KOPT-K1 (cell line): Measurements from ENCODE around the gene TPM3.
A peak's percentile ranks its signal among the peaks of the same experiment; 100 is the strongest.
"Not testable (repeated sequence)": the region's sequence is repeated elsewhere in the genome, so short reads cannot be mapped to it uniquely, and the experiment has no call there.

Experiments used
- H3K27ac ChIP-seq: fragments of 200-600 bp; sonication (generic); 2 replicates; pipeline ENCODE4 v1.5.1; 2016; ENCODE audit warnings: antibody characterized with exemption, mild to moderate bottlenecking, low read depth, low read length; ENCODE audit not compliant: poor library complexity, severe bottlenecking
- H3K36me3 ChIP-seq: fragments of 200-600 bp; sonication (generic); 2 replicates; pipeline ENCODE4 v1.5.1; 2017; ENCODE audit warnings: antibody characterized with exemption, mild to moderate bottlenecking, low read length, moderate library complexity; ENCODE audit not compliant: insufficient read depth
- H3K9me3 ChIP-seq: fragments of 200-600 bp; sonication (generic); 2 replicates; pipeline ENCODE4 v1.5.1; 2017; ENCODE audit warnings: antibody characterized with exemption, low read length, mild to moderate bottlenecking; ENCODE audit not compliant: insufficient read depth, poor library complexity, severe bottlenecking

The TPM3 gene

DNA sequence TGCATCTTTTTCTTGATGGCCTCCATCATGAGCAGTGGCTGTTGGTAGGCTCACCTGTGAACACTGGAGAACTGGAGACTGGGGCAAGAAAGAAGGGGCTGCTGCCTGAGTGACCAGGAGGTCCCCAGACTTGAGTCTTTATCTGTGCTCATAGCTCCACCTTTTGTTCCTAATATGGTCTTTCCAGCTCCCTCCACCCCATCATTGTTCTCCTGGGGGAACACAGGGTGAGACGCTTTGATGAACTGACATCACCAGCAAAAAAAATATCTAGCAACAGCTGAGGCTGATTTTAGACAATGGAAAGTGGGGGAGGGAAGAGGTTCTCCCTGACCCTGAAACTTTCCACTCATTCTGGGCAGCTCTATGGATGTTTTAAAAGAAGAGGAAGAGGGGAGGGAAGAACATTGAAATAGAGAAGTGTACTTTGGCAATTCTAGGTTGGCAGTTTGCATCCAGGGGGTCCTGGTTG is at the start of gene TPM3:
TPM3 (minus strand) TSS at position 111 of the 472 bp plus-strand sequence; CDS start at position 29, 82 bp downstream.
- no peak within 1 kb of the TSS for H3K27ac ChIP-seq
- no peaks in the 10 kb centered on the region for H3K9me3 ChIP-seq
- H3K36me3 ChIP-seq, result no peaks in the 10 kb centered on the region

DNA sequence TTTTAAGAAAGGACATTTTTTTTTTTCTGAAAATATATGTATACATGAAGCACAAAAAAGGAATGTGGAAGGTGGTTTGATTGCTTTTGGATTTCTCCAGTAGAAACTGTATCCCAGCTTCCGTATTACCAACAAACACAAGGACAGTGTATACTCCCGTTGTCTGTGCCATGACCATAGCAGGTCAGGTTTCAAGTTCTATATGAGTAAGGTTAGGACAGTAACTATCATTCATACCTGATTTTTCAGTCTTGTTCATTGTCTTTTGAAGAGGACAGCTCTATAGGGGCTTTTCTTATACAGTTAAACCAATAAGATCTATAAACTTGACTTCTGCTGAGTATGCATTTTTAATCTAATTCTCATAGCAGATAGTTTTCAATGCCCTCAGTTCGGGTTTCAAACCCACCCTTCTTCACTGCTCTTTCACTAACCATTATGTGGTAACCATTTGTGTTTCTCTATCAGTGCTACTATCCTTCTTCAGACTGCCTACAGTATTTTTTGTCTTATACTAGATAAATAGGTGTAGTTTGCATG is 48.5 kb upstream of the TPM3 start:
- no peak overlapping the region for H3K27ac ChIP-seq
- H3K36me3 ChIP-seq, result peaks cover 100% of the 10 kb centered on the region
- H3K9me3 ChIP-seq, result no peaks in the 10 kb centered on the region

DNA sequence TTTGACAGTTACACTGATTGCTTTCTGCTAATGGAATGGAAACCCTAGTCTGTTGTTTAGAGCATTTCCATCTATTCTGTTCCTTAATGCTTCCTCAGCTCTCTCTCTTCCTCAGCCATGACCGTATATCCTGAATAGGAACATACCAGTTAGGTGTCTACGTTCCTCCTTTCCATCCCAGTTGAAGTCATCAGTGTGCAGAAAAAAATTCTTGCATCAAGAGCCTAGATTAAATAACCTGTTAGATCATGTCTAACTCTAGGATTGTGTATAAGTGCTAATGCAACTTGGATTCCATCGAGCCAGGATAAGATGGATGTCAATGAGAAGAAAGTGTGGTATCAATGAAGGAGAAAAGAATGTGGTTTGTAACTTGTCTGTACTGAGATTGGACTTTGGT is 47.6 kb upstream of the TPM3 start:
- H3K36me3 ChIP-seq, result peaks cover 100% of the 10 kb centered on the region
- no peak overlapping the region for H3K27ac ChIP-seq

DNA sequence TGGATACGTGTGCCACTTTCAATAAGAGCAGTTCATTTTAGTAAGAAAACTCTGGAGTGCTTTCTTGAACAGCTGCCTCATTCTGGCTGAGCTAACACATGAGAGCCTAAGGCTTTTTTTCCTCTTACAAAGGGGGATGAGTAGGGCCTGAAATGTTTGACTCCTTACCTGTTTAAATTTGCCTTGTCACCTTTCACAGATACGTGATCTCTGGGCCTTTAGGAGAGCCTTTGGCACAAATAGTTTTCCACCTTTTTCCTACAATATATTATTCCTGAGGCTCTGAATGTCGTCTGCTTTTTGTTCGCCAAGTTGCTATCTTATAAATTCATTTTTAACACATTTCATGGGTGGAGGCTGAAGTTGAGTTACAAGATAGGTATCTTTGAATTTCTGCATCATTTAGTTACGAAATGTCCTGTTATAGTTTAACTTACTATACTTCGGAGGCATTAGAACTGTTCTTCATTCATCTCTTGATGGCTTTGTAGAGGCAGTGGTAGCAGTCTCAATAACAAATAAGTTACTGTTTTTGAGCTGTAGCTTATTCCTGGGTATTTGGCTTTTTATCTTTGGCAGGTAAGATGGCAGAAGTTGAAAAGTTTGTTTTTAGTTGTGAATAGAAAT is 46.1 kb upstream of the TPM3 start:
- Histone ChIP-seq H3K27ac (no peak overlapping the region), H3K36me3 (peaks cover 99% of the 10 kb centered on the region), H3K9me3 (no peaks in the 10 kb centered on the region)

More for the DNA sequence above, 47.6 kb upstream of the TPM3 start:
- no peaks in the 10 kb centered on the region for H3K9me3 ChIP-seq

DNA sequence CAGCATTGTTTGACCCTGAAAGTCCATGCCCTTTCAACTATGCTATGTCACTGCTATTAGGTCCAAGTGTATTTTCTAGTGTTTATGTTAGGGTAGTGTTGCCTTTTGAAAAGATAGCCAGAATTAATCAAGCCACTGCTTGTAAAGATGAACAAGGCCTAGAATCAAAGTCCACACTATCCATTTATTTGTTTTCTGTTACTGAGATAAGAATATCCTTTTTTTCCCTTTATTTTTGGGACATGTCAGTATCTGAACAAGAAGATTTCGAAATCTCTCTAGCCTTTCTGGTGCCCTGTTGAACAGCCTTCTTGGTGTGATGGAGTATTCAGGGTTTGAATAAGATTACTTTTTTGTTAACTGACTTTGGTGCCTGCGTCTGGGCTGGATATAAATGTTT is 45.5 kb upstream of the TPM3 start:
- peaks cover 99% of the 10 kb centered on the region for H3K36me3 ChIP-seq
- no peaks in the 10 kb centered on the region for H3K9me3 ChIP-seq
- no peak overlapping the region for H3K27ac ChIP-seq

DNA sequence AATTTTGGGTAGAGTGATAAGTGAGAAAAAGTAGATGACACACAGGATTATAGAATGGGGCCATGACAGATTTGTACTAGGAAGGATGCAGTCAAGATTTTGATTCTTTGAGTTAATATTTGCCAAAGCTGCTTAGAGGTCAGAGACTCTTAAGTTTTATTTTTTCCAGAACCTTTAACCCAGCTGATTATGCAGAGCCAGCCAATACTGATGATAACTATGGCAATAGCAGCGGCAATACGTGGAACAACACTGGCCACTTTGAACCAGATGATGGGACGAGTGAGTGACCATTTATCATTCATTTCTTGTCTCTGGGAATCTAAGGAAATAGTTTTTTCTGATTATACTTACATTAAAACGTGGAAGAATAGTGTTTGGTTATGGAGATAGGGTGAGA is 45.0 kb upstream of the TPM3 start:
- no peak overlapping the region for H3K27ac ChIP-seq
- H3K9me3 ChIP-seq, result no peaks in the 10 kb centered on the region
- peaks cover 99% of the 10 kb centered on the region for H3K36me3 ChIP-seq

DNA sequence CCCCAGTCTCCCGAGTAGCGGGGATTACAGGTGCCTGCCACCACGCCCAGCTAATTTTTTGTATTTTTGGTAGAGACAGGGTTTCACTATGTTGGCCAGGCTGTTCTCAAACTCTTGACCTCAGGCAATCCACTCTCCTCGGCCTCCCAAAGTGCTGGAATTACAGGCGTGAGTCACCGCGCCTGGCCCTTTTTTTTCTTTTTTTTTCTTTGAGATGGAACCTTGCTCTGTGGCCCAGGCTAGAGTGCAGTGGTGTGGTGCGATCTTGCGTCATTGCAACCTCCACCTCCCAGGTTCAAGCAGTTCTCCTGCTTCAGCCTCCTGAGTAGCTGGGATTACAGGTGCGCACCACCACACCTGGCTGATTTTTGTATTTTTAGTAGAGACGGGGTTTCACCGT is 41.2 kb upstream of the TPM3 start:
- H3K36me3 ChIP-seq, result peaks cover 99% of the 10 kb centered on the region
- H3K27ac ChIP-seq, H3K9me3 ChIP-seq: not testable (repeated sequence)

DNA sequence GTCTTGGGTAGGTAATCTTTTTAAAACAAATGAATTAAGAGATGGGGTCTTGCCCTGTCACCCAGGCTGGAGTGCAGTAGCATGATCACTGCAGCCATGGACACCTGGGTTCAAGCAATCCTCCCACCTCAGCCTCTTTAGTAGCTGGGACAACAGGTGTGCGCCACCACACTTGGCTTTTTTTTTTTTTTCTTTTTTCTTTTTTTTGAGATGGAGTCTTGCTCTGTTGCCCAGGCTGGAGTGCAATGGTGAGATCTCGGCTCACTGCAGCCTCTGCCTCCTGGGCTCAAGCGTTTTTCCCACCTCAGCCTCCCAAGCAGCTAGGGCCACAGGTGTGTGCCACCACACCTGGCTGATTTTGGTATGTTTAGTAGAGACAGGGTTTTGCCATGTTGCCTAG is 39.2 kb upstream of the TPM3 start:
- H3K27ac ChIP-seq, H3K9me3 ChIP-seq: not testable (repeated sequence)
- H3K36me3 ChIP-seq, result peaks cover 99% of the 10 kb centered on the region

DNA sequence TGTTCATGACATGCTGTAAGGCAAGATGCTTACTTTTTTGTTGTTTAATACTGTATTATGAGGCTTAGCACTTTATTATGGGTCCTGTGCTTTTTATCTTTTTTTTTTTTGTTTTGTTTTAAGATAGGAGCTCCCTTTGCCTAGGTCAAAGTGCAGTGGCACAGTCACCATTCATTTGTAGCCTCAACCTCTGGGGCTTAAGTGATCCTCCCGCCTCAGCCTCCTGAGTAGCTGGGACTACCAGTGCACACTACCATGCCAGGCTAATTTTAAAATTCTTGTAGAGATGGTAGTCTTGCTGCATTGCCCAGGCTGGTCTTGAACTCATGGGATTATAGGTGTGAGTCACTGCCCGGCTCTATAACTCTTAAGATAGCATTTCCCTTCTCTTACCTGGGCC is 33.5 kb upstream of the TPM3 start:
- H3K9me3 ChIP-seq, result no peaks in the 10 kb centered on the region
- H3K27ac ChIP-seq, result no peak overlapping the region
- H3K36me3 ChIP-seq, result peaks cover 72% of the 10 kb centered on the region

DNA sequence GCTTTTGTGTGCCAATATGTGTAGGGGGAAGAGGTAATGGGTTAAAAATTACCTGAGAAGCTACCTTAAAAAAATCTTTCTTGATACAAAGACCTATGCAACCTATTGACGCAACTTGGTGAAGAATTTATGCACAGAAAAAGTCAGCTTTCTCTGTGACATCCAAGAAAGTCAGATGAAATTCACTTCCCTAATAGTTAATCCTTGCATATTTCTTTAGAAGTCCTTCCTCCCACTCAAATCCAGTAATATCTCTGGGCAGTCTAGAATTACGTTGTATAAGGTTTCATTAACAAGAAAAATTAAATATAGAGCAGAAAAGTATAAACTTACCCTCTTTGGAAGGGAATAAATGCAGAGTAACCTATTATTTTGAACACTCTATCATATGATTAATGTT is 31.7 kb upstream of the TPM3 start:
- Histone ChIP-seq H3K36me3 (peaks cover 59% of the 10 kb centered on the region), H3K27ac (no peak overlapping the region), H3K9me3 (no peaks in the 10 kb centered on the region)

DNA sequence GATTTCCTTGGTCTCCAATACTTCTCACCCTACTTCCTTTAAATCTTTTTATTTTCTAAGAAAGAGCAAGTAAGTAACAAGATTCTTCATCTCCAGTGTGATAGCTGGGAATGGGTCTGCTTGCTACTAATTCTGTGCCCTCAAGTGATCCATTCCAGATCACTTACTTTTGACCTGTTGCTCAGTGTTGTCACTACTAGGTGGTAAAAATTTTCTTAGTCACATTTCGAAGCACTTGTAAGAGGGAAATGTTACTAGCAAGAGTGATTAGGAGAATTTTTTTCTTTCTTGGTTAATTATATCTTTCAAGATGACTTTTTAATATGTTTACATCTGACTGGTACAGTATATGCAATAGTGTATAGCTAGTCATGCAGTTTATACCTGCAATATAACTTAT is 31.0 kb upstream of the TPM3 start:
- Histone ChIP-seq H3K9me3 (no peaks in the 10 kb centered on the region), H3K36me3 (peaks cover 59% of the 10 kb centered on the region), H3K27ac (no peak overlapping the region)

DNA sequence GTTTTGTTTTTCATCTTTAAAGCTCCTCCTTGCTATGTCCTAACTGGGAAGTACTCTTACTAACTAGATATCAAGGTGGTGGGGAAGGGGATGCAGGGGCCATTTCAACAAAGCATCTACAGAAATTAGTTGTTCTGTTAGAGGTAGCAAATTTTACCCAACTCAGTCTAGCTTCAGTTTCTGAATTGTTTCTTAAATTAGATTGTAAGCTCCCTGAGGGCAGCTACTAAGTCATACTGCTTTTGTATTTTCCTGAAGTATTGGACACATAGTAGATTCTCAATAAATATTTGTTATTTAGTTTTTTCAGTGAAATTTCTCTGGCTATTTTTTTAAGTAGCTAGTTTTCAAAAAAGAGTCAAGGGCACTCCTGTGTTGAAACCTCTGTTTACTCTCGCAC is 30.6 kb upstream of the TPM3 start:
- Histone ChIP-seq H3K36me3 (peaks cover 59% of the 10 kb centered on the region), H3K27ac (peak overlapping the region; percentile 94), H3K9me3 (no peaks in the 10 kb centered on the region)

DNA sequence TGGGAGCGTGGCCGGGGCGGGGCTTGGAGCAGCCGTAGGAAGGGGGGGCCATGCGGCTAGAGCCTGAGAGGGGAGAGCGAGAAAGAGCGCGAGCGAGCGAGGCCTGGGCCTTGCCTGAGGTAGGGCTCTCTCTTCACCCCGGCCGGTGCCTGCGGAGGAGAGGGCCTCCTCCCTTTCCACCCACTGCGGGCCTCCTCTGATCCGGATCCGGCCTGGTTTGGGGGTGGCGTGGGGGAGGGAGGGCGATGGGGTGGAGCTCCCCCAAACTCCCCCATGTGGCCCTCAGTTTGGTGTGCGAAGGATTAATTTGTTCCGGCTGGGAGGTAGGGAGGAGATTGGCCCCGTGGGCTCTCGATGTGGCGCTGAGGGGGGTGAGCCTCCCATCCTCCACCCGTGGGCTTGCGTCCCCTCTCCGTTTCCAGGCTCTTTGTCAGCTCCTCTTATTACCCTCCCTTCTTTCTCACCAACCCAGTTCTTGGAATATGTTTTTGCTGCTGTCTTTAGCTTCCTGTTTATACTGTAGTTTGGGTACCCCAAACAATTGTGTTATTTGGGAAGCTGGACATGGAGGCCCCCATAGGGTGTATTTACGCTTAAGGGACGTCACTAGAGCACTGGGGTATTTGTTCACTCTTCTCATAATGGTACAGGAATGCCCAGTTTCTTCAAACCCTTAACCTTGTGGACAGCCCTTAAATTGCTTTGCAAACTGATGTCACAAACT is 29.5 kb upstream of the TPM3 start:
- Histone ChIP-seq H3K36me3 (peaks cover 55% of the 10 kb centered on the region), H3K27ac (peak overlapping the region; percentile 94), H3K9me3 (no peaks in the 10 kb centered on the region)

DNA sequence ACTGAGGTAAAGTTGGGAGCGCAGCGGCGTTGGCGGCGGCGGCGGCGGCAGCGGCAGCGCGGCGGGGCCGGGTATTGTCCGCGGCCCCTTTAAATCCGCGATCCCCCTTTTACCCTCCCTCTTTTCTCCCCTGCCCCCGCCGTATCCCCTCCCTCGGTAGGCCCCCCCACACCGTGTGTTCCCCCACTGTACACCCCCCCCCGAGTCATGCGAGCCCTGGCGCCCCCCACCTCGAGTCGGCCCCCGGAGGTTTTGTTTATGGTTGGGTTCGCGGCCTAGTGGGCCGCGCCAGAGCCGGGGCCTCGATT is 29.0 kb upstream of the TPM3 start:
- peaks cover 49% of the 10 kb centered on the region for H3K36me3 ChIP-seq
- peak overlapping the region; percentile 94 for H3K27ac ChIP-seq
- no peaks in the 10 kb centered on the region for H3K9me3 ChIP-seq

DNA sequence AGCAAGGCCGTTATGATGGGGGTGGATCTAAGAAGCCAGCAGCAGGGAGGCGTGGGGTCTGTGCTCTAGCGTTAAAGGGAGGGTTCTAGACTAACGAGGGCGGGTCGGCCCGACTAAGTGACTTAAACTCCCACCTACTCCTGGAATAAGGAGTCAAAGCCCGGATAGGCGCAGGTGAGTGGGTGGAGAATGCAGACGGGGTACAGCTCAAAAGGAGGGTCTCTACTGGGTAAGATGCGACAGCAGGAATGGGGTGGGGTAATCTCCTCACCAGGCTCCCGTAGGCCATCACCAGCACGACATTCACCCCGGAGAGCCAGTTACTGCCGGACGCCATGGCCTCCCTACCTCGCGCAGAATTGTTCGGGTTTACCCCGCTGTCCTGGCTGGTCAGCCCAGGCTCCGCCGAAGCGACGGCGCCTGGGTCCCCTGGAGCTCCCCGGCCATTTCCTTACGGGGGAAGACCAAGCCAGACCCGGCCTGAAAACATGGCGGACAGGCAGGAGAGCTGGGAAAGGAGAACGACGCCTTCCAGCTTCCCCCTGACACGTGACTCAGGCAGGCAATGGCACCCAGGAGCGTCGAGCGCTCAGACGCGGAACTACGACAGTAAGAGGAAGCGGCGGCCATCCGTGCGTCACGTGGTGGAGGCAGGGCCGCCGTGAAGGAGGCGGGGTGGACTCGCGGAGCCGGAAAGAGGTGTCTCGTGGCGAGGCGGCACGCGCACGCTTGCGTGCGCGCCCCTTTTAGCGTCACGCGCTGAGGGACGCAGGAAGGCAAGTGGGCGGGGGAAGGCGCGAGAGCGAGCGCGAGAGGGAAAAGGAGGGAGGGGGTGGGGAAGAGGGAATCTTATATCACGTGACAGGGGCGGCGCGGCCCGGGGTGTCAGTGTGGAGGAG is 28.4 kb upstream of the TPM3 start, which contains the start of gene UBAP2L:
UBAP2L (plus strand) TSS at position 885 of the 899 bp plus-strand sequence. CDS start 4,169 bp downstream, outside the sequence.
- Histone ChIP-seq H3K27ac (peak within 1 kb of the TSS; percentile 94), H3K9me3 (no peaks in the 10 kb centered on the region), H3K36me3 (peaks cover 43% of the 10 kb centered on the region)
